HL-60 (cell line): ENCODE results near the gene GNLY.

Source experiments
- CTCF ChIP-seq: IDR thresholded peaks from one replicate; pipeline ENCODE4 v1.5.1; 2011; ENCODE audit warnings: low read length, control low read depth, inconsistent platforms; ENCODE audit not compliant: insufficient read depth
- REST ChIP-seq: IDR thresholded peaks from 2 replicates; pipeline ENCODE4 v1.6.1; 2012; ENCODE audit warnings: low read depth; ENCODE audit not compliant: insufficient replicate concordance

- TF ChIP-seq CTCF (no peak), REST (no peak)
Measured at GRCh38 chr2:85746321-85747004, 52.3 kb downstream of the GNLY start.
